Nucleus accumbens (tissue), 56 donors: ENCODE results near the gene PLAC9.
A peak's percentile ranks its signal among the peaks of the same experiment; 100 is the strongest.

Source experiments
- DNase-seq, 56 donors: peaks; one replicate each; lab custom pipeline; 2025; lab: John Stamatoyannopoulos, UW

The PLAC9 gene

GRCh38 chr10:80158126-80158525 is 25.6 kb downstream of the PLAC9 start:
- DNase-seq, result no peak

GRCh38 chr10:80158598-80159127 is 26.1 kb downstream of the PLAC9 start:
- DNase-seq, result peak in 38 of 56 donors; percentile 12 to 90 (median 54)

GRCh38 chr10:80159166-80159873 is 26.8 kb downstream of the PLAC9 start:
- DNase-seq, result no peak

GRCh38 chr10:80160361-80161320 is 28.1 kb downstream of the PLAC9 start:
- DNase-seq, result no peak

- no peak for DNase-seq
Measured at GRCh38 chr10:80161321-80162083, 29.0 kb downstream of the PLAC9 start.

GRCh38 chr10:80163741-80164341 is 31.3 kb downstream of the PLAC9 start:
- no peak for DNase-seq

GRCh38 chr10:80164596-80164995 is 32.1 kb downstream of the PLAC9 start:
- DNase-seq, result no peak

GRCh38 chr10:80165173-80165572 is 32.6 kb downstream of the PLAC9 start:
- DNase-seq, result no peak

- no peak for DNase-seq
Measured at GRCh38 chr10:80166581-80167470, 34.3 kb downstream of the PLAC9 start.

GRCh38 chr10:80167471-80168161 is 35.1 kb downstream of the PLAC9 start:
- DNase-seq, result no peak

GRCh38 chr10:80168162-80168511 is 35.6 kb downstream of the PLAC9 start:
- DNase-seq, result peak in 1 of 56 donors; percentile 11

- DNase-seq, result no peak
Measured at GRCh38 chr10:80168679-80169380, 36.3 kb downstream of the PLAC9 start.

- no peak for DNase-seq
Measured at GRCh38 chr10:80170026-80170425, 37.5 kb downstream of the PLAC9 start.

GRCh38 chr10:80170641-80171040 is 38.1 kb downstream of the PLAC9 start:
- DNase-seq, result no peak

GRCh38 chr10:80171248-80171660 is 38.7 kb downstream of the PLAC9 start:
- DNase-seq, result no peak

- DNase-seq, result no peak
Measured at GRCh38 chr10:80172896-80173295, 40.4 kb downstream of the PLAC9 start.

GRCh38 chr10:80173466-80173865 is 40.9 kb downstream of the PLAC9 start:
- DNase-seq, result no peak
